DOHH2 (cell line): ENCODE measurements around the gene NKX3-2.
A peak's percentile ranks its signal among the peaks of the same experiment; 100 is the strongest.

Experiments
- H3F3A ChIP-seq: fragments of 200-600 bp; sonication (generic), shearing (Covaris generic); 2 replicates; pipeline ENCODE4 v1.6.0; 2016; ENCODE audit warnings: antibody characterized with exemption, mild to moderate bottlenecking; ENCODE audit not compliant: control insufficient read depth, insufficient read depth
- H3K27ac ChIP-seq: fragments of 200-600 bp; sonication (generic); 2 replicates; pipeline ENCODE4 v1.5.1; 2014; ENCODE audit warnings: low read depth, mild to moderate bottlenecking, low read length, moderate library complexity
- H3K27me3 ChIP-seq: fragments of 200-600 bp; sonication (generic); 2 replicates; pipeline ENCODE4 v1.6.1; 2014; ENCODE audit warnings: mild to moderate bottlenecking, low read length, mixed read lengths; ENCODE audit not compliant: control insufficient read depth
- H3K36me3 ChIP-seq: fragments of 200-600 bp; sonication (generic); 2 replicates; pipeline ENCODE4 v1.6.1; 2014; ENCODE audit warnings: mild to moderate bottlenecking, low read length, moderate library complexity, mixed read lengths; ENCODE audit not compliant: control insufficient read depth
- H3K4me1 ChIP-seq: fragments of 200-600 bp; sonication (generic); 2 replicates; pipeline ENCODE4 v1.6.1; 2014; ENCODE audit warnings: mild to moderate bottlenecking, low read length, mixed read lengths; ENCODE audit not compliant: control insufficient read depth
- H3K4me2 ChIP-seq: fragments of 200-600 bp; sonication (generic); 2 replicates; pipeline ENCODE4 v1.6.0; 2014; ENCODE audit warnings: mild to moderate bottlenecking, low read length, moderate library complexity
- H3K4me3 ChIP-seq: fragments of 200-600 bp; sonication (generic); 2 replicates; pipeline ENCODE4 v1.5.1; 2014; ENCODE audit warnings: mild to moderate bottlenecking, low read length, mixed read lengths
- H3K79me2 ChIP-seq: fragments of 200-600 bp; sonication (generic); 2 replicates; pipeline ENCODE4 v1.6.1; 2014; ENCODE audit warnings: mild to moderate bottlenecking, low read length, mixed read lengths; ENCODE audit not compliant: control insufficient read depth
- H3K9me2 ChIP-seq: fragments of 200-600 bp; sonication (generic); replicated peaks from 2 replicates; pipeline ENCODE4 v1.6.1; 2014; ENCODE audit warnings: mild to moderate bottlenecking, low read length, mixed read lengths; ENCODE audit not compliant: control insufficient read depth
- H3K9me3 ChIP-seq: fragments of 200-600 bp; sonication (generic); 2 replicates; pipeline ENCODE4 v1.6.1; 2014; ENCODE audit warnings: antibody characterized with exemption, low read length, mixed read lengths; ENCODE audit not compliant: control insufficient read depth, insufficient read depth
- H4K20me1 ChIP-seq: fragments of 200-600 bp; sonication (generic); 2 replicates; pipeline ENCODE4 v1.6.0; 2014; ENCODE audit warnings: low read depth, mild to moderate bottlenecking, antibody characterized with exemption, low read length, moderate library complexity; ENCODE audit not compliant: control insufficient read depth, insufficient read depth
- EZH2phosphoT487 ChIP-seq: fragments of 200-600 bp; sonication (generic); IDR thresholded peaks from 2 replicates; pipeline ENCODE4 v1.6.1; 2017; ENCODE audit warnings: borderline replicate concordance, mild to moderate bottlenecking, antibody characterized with exemption, low read length, moderate library complexity, mixed read lengths
- TF ChIP-seq, protein P1 (sequence below): fragments of 200-600 bp; sonication (generic); IDR thresholded peaks from one replicate; pipeline ENCODE4 v1.5.1; 2014; ENCODE audit warnings: antibody characterized with exemption, mild to moderate bottlenecking, low read depth, low read length; ENCODE audit not compliant: poor library complexity, severe bottlenecking

Gene NKX3-2

DNA sequence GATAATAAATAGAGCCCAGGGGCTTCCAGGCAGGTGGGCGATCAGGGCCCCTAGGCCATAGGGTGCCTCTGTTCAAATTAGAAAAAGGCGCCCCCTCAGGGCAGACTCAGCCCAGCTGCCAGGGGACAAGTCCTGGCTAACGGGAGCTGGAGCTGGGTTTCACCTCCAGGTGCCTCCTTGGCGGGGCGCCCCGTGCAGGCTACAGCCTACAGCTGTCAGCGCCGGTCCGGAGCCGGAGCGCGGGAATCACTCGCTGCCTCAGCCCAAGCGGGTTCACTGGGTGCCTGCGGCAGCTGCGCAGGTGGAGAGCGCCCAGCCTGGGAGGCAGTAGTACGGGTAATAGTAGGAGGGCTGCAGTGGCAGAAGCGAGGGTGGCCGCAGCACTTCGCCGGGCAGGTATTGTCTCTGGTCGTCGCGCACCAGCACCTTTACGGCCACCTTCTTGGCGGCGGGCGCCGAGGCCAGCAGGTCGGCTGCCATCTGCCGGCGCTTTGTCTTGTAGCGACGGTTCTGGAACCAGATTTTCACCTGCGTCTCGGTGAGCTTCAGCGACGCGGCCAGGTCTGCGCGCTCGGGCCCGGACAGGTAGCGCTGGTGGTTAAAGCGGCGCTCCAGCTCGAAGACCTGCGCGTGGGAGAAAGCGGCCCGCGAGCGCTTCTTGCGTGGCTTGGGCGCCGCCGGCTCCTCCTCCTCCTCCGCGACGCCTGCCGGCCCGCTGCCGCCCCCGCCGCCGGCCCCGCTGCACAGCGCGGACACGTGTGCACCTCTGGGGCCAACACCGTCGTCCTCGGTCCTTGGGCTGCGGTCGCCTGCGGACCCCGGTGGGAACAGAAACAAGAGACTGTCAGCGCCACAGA lies 2.4 kb downstream of the NKX3-2 start:
- peaks cover 20% of the 10 kb centered on the region for H3K4me1 ChIP-seq
- H3K9me2 ChIP-seq: no peaks in the 10 kb centered on the region
- no peaks in the 10 kb centered on the region for H4K20me1 ChIP-seq
- peak overlapping the region; percentile 36 for H3K4me2 ChIP-seq
- H3K4me3 ChIP-seq: peak overlapping the region; percentile 34
- no peaks in the 10 kb centered on the region for H3K9me3 ChIP-seq
- no peak for TF ChIP-seq EZH2phosphoT487
- TF ChIP-seq, protein P1, sequence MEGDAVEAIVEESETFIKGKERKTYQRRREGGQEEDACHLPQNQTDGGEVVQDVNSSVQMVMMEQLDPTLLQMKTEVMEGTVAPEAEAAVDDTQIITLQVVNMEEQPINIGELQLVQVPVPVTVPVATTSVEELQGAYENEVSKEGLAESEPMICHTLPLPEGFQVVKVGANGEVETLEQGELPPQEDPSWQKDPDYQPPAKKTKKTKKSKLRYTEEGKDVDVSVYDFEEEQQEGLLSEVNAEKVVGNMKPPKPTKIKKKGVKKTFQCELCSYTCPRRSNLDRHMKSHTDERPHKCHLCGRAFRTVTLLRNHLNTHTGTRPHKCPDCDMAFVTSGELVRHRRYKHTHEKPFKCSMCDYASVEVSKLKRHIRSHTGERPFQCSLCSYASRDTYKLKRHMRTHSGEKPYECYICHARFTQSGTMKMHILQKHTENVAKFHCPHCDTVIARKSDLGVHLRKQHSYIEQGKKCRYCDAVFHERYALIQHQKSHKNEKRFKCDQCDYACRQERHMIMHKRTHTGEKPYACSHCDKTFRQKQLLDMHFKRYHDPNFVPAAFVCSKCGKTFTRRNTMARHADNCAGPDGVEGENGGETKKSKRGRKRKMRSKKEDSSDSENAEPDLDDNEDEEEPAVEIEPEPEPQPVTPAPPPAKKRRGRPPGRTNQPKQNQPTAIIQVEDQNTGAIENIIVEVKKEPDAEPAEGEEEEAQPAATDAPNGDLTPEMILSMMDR: peak; percentile 17
- H3K36me3 ChIP-seq: no peaks in the 10 kb centered on the region
- peaks cover 60% of the 10 kb centered on the region for H3K27me3 ChIP-seq
- no peak overlapping the region for H3K27ac ChIP-seq
- no peaks in the 10 kb centered on the region for H3K79me2 ChIP-seq
- H3F3A ChIP-seq: peaks cover 7% of the 10 kb centered on the region; the same call in 1 of the 2 replicates

DNA sequence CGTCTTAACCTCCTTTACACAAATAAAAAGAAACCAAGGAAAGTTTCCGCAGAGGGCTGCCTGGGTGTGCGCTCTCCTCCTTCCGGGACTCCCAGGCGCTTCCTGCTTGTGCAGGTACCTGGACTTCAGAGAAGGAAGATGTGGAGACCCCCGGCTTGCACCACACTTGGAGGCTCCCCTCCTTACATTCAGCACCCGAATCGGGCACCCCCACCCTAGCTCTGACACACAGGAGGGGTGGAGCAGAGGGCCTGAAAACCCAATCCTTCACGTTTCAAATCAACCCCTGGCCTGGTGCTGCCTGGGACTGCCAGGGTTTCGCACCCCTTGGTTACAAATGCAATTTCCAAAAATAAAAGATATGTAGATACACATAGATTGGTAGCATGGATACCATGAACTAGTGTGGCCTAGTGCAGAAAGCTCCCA lies 3.1 kb downstream of the NKX3-2 start:
- TF ChIP-seq EZH2phosphoT487: no peak
- TF ChIP-seq, protein P1: no peak
- H4K20me1 ChIP-seq: no peaks in the 10 kb centered on the region
- H3K79me2 ChIP-seq: no peaks in the 10 kb centered on the region
- peaks cover 7% of the 10 kb centered on the region; the same call in 1 of the 2 replicates for H3F3A ChIP-seq
- no peak overlapping the region for H3K27ac ChIP-seq
- H3K4me3 ChIP-seq: no peak overlapping the region
- peaks cover 53% of the 10 kb centered on the region for H3K27me3 ChIP-seq
- no peaks in the 10 kb centered on the region for H3K9me3 ChIP-seq
- H3K4me2 ChIP-seq: no peak overlapping the region
- no peaks in the 10 kb centered on the region for H3K36me3 ChIP-seq
- H3K9me2 ChIP-seq: no peaks in the 10 kb centered on the region
- H3K4me1 ChIP-seq: peaks cover 12% of the 10 kb centered on the region

DNA sequence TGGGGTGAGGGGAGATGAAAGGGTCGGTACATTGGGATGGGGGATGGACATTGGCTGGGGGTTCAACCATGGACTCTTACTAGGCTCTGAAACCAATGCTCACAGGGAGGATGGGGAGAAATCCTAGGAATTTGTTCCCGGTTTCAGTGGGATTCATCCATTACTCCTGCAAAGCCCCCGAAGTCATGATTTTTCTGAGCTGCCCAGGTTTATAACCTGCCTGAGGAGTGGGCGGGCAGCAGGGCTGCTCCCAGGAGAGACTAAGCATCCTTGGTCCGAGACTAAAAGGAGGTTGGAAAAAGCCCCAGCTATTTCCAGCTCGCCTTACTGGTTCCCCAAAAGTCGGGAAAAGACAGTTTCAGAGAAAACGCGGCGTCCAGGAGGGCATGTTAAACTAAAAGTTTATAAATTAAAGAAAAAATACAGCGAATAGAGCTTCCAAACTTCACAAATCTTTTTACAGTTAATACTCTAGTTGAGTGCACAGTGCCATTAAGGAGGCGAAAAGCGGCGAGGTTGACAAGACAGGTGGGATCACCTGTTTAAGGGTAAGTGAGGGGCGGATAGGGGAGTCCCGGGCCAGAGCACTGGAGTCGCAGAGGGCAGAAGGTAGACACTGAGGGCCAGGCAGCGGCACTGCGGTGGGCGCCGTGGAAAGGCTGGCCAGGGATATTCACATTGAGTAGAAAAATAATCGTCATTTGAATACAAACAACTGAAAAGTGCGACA lies 3.7 kb downstream of the NKX3-2 start:
- Histone ChIP-seq H3K79me2 (no peaks in the 10 kb centered on the region), H3K4me1 (peaks cover 10% of the 10 kb centered on the region), H3F3A (0 out of 2 replicates have a peak, but pooled peaks cover 1% of the 10 kb centered on the region), H4K20me1 (no peaks in the 10 kb centered on the region), H3K27ac (no peak overlapping the region), H3K9me2 (no peaks in the 10 kb centered on the region), H3K9me3 (no peaks in the 10 kb centered on the region), H3K4me3 (no peak overlapping the region), H3K27me3 (peaks cover 47% of the 10 kb centered on the region), H3K36me3 (no peaks in the 10 kb centered on the region), H3K4me2 (no peak overlapping the region)
- TF ChIP-seq, protein P1: no peak
- no peak for TF ChIP-seq EZH2phosphoT487
